HG03378 (cell line): Measurements from ENCODE around the gene DDOST.
"Not testable (repeated sequence)": the region's sequence is repeated elsewhere in the genome, so short reads cannot be mapped to it uniquely, and the experiment has no call there.

Experiments
- ATAC-seq: cut with Tn5 transposase; IDR thresholded peaks from one replicate; pipeline ENCODE4 v1.9.1; 2021; ENCODE audit warnings: mild to moderate bottlenecking, moderate library complexity; ENCODE audit not compliant: unreplicated experiment

The DDOST gene

GRCh38 chr1:20626524-20626923 is 34.6 kb downstream of the DDOST start:
- ATAC-seq, result no peak

- ATAC-seq, result no peak
These were observed 35.1 kb downstream of the DDOST start for GRCh38 chr1:20626098-20626427.

- ATAC-seq, result no peak
These were observed 35.7 kb downstream of the DDOST start for GRCh38 chr1:20625176-20626097.

GRCh38 chr1:20624709-20625108 is 36.5 kb downstream of the DDOST start:
- ATAC-seq, result no peak

GRCh38 chr1:20621012-20621411 is 40.2 kb downstream of the DDOST start:
- ATAC-seq, result no peak

GRCh38 chr1:20619999-20620398 is 41.2 kb downstream of the DDOST start:
- ATAC-seq, result no peak

- no peak for ATAC-seq
These were observed 42.6 kb downstream of the DDOST start for GRCh38 chr1:20618550-20618949.

GRCh38 chr1:20616847-20617487 is 44.2 kb downstream of the DDOST start:
- no peak for ATAC-seq

GRCh38 chr1:20615946-20616846 is 45.0 kb downstream of the DDOST start:
- ATAC-seq, result no peak

GRCh38 chr1:20614131-20614579 is 47.0 kb downstream of the DDOST start:
- ATAC-seq, result no peak

GRCh38 chr1:20612221-20612746 is 48.9 kb downstream of the DDOST start:
- ATAC-seq, result no peak

- ATAC-seq, result no peak
These were observed 49.5 kb downstream of the DDOST start for GRCh38 chr1:20611652-20612051.

- no peak for ATAC-seq
These were observed 50.2 kb downstream of the DDOST start for GRCh38 chr1:20610970-20611369.

- no peak for ATAC-seq
These were observed 51.6 kb downstream of the DDOST start for GRCh38 chr1:20609541-20609940.

- not testable (repeated sequence) for ATAC-seq
These were observed 54.2 kb downstream of the DDOST start for GRCh38 chr1:20606801-20607570.

GRCh38 chr1:20604678-20605077 is 56.5 kb downstream of the DDOST start:
- no peak for ATAC-seq

GRCh38 chr1:20603504-20604464 is 57.4 kb downstream of the DDOST start:
- no peak for ATAC-seq

GRCh38 chr1:20602851-20603450 is 58.2 kb downstream of the DDOST start:
- ATAC-seq, result no peak
